HL-60 (cell line): Measurements from ENCODE around the gene ITGA7.

Experiments used
- POLR2AphosphoS5 ChIP-seq: IDR thresholded peaks from 2 replicates; pipeline ENCODE4 v1.6.1; 2012; ENCODE audit warnings: low read depth
- REST ChIP-seq: IDR thresholded peaks from 2 replicates; pipeline ENCODE4 v1.6.1; 2012; ENCODE audit warnings: low read depth; ENCODE audit not compliant: insufficient replicate concordance
- TF ChIP-seq, protein P1 (sequence below): IDR thresholded peaks from one replicate; pipeline ENCODE4 v1.5.1; 2011; ENCODE audit warnings: low read length, control low read depth, inconsistent platforms; ENCODE audit not compliant: insufficient read depth

GRCh38 chr12:55679691-55680090 is 28.0 kb downstream of the ITGA7 start:
- TF ChIP-seq, protein P1, sequence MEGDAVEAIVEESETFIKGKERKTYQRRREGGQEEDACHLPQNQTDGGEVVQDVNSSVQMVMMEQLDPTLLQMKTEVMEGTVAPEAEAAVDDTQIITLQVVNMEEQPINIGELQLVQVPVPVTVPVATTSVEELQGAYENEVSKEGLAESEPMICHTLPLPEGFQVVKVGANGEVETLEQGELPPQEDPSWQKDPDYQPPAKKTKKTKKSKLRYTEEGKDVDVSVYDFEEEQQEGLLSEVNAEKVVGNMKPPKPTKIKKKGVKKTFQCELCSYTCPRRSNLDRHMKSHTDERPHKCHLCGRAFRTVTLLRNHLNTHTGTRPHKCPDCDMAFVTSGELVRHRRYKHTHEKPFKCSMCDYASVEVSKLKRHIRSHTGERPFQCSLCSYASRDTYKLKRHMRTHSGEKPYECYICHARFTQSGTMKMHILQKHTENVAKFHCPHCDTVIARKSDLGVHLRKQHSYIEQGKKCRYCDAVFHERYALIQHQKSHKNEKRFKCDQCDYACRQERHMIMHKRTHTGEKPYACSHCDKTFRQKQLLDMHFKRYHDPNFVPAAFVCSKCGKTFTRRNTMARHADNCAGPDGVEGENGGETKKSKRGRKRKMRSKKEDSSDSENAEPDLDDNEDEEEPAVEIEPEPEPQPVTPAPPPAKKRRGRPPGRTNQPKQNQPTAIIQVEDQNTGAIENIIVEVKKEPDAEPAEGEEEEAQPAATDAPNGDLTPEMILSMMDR = no peak
- no peak for TF ChIP-seq REST
- no peak for TF ChIP-seq POLR2AphosphoS5
